ENCODE data around the gene PPM1N. TPM values are rescaled to one million over a fixed set of nuclear protein-coding genes. Genes with fewer than 3 reads are reported as not detected.

The PPM1N gene
- total RNA-seq, 1 experiment from 2014 or later: 5.2 TPM

DNA sequence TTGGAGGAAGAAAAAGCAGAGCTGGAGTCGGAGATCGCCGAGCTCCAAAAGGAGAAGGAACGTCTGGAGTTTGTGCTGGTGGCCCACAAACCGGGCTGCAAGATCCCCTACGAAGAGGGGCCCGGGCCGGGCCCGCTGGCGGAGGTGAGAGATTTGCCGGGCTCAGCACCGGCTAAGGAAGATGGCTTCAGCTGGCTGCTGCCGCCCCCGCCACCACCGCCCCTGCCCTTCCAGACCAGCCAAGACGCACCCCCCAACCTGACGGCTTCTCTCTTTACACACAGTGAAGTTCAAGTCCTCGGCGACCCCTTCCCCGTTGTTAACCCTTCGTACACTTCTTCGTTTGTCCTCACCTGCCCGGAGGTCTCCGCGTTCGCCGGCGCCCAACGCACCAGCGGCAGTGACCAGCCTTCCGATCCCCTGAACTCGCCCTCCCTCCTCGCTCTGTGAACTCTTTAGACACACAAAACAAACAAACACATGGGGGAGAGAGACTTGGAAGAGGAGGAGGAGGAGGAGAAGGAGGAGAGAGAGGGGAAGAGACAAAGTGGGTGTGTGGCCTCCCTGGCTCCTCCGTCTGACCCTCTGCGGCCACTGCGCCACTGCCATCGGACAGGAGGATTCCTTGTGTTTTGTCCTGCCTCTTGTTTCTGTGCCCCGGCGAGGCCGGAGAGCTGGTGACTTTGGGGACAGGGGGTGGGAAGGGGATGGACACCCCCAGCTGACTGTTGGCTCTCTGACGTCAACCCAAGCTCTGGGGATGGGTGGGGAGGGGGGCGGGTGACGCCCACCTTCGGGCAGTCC, 25.5 kb upstream of the PPM1N start:
- no TSS peak for BruUV-seq (replicated peaks)
- CTCF ChIA-PET: interaction anchor here (0.6 kb wide), 1 partner anchor 32 kb away, joined by 4 read pairs; no protein-coding TSS in a partner anchor

DNA sequence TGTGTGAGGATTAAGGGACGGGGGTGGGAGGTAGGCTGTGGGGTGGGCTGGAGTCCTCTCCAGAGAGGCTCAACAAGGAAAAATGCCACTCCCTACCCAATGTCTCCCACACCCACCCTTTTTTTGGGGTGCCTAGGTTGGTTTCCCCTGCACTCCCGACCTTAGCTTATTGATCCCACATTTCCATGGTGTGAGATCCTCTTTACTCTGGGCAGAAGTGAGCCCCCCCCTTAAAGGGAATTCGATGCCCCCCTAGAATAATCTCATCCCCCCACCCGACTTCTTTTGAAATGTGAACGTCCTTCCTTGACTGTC, 24.9 kb upstream of the PPM1N start:
- no peaks in the 10 kb centered on the region; the same call in 1 of the 2 replicates for H4K20me1 ChIP-seq (ENCODE audit: insufficient read depth)
- H3K4me1 ChIP-seq (ENCODE audit: control insufficient read depth in 1 of 2, insufficient read depth in 2 of 2, low read length in 2 of 2): peaks cover 9 to 22% of the 10 kb centered on the region in 2 experiments
- no peak overlapping the region for H2AFZ ChIP-seq (ENCODE audit: low read depth, low read length, poor library complexity, severe bottlenecking)
- POLR2A ChIA-PET: no interaction called here
- H3K36me3 ChIP-seq (ENCODE audit: control insufficient read depth in 1 of 2, insufficient read depth in 2 of 2, low read length in 2 of 2): no peaks in the 10 kb centered on the region; a peak in 1 of 4 replicates
- intact Hi-C loops (cut with micrococcal nuclease): no loop called here
- H3K9ac ChIP-seq (ENCODE audit: low read length): no peak overlapping the region
- no peak overlapping the region for H3K4me3 ChIP-seq (replicated peaks in 1 of 2; ENCODE audit: low read depth in 1 of 2, low read length in 2 of 2)
- BruUV-seq (replicated peaks): no TSS peak
- H3K9me2 ChIP-seq (ENCODE audit: insufficient read depth): no peaks in the 10 kb centered on the region
- no peaks in the 10 kb centered on the region for H3K27me3 ChIP-seq (ENCODE audit: insufficient read depth, low read length)
- H3K27ac ChIP-seq (ENCODE audit: low read depth, low read length): no peak overlapping the region
- peaks cover 19% of the 10 kb centered on the region; the same call in 1 of the 2 replicates for H3K79me2 ChIP-seq (ENCODE audit: insufficient read depth, low read length)
- no peaks in the 10 kb centered on the region for H3K9me3 ChIP-seq (ENCODE audit: control insufficient read depth in 1 of 2, insufficient read depth in 1 of 2, low read depth in 1 of 2, low read length in 2 of 2)
- DNase-seq (ENCODE audit: low read depth, low spot score): no peak
- ATAC-seq: no peak
- no peak overlapping the region for H3K4me2 ChIP-seq (ENCODE audit: low read length)
- RAD21 ChIA-PET (ENCODE audit: low non-redundant PET in 1 of 2, low total read pairs in 2 of 2, uncharacterized antibody in 2 of 2, unreplicated experiment in 2 of 2): no interaction called here
- CTCF ChIA-PET: interaction anchor here (0.6 kb wide), 1 partner anchor 33 kb away, joined by 4 read pairs; no protein-coding TSS in a partner anchor
- TF ChIP-seq, protein P1, sequence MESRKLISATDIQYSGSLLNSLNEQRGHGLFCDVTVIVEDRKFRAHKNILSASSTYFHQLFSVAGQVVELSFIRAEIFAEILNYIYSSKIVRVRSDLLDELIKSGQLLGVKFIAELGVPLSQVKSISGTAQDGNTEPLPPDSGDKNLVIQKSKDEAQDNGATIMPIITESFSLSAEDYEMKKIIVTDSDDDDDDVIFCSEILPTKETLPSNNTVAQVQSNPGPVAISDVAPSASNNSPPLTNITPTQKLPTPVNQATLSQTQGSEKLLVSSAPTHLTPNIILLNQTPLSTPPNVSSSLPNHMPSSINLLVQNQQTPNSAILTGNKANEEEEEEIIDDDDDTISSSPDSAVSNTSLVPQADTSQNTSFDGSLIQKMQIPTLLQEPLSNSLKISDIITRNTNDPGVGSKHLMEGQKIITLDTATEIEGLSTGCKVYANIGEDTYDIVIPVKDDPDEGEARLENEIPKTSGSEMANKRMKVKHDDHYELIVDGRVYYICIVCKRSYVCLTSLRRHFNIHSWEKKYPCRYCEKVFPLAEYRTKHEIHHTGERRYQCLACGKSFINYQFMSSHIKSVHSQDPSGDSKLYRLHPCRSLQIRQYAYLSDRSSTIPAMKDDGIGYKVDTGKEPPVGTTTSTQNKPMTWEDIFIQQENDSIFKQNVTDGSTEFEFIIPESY (IDR thresholded peaks at IDR 0.05; ENCODE audit: extremely low read depth, insufficient replicate concordance, low read length): no peak
- TF ChIP-seq, protein P2, sequence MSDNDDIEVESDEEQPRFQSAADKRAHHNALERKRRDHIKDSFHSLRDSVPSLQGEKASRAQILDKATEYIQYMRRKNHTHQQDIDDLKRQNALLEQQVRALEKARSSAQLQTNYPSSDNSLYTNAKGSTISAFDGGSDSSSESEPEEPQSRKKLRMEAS (IDR thresholded peaks at IDR 0.05): no peak
- TF ChIP-seq POLR2AphosphoS5 (IDR thresholded peaks at IDR 0.05; ENCODE audit: low read depth, low read length) (no peak), ZFX (IDR thresholded peaks at IDR 0.05) (no peak), ZNF274 (IDR thresholded peaks at IDR 0.05; ENCODE audit: low read depth, low read length) (no peak), SIN3A (IDR thresholded peaks at IDR 0.05; ENCODE audit: low read depth) (no peak), YY1 (IDR thresholded peaks at IDR 0.05; ENCODE audit: extremely low read depth, insufficient replicate concordance, low read depth, low read length) (no peak), EZH2phosphoT487 (IDR thresholded peaks at IDR 0.05; ENCODE audit: borderline replicate concordance) (no peak), EGR1 (IDR thresholded peaks at IDR 0.05; ENCODE audit: low read depth) (no peak)
- TF ChIP-seq, protein P3, sequence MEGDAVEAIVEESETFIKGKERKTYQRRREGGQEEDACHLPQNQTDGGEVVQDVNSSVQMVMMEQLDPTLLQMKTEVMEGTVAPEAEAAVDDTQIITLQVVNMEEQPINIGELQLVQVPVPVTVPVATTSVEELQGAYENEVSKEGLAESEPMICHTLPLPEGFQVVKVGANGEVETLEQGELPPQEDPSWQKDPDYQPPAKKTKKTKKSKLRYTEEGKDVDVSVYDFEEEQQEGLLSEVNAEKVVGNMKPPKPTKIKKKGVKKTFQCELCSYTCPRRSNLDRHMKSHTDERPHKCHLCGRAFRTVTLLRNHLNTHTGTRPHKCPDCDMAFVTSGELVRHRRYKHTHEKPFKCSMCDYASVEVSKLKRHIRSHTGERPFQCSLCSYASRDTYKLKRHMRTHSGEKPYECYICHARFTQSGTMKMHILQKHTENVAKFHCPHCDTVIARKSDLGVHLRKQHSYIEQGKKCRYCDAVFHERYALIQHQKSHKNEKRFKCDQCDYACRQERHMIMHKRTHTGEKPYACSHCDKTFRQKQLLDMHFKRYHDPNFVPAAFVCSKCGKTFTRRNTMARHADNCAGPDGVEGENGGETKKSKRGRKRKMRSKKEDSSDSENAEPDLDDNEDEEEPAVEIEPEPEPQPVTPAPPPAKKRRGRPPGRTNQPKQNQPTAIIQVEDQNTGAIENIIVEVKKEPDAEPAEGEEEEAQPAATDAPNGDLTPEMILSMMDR (IDR thresholded peaks at IDR 0.05 in 2 of 3, conservative IDR thresholded peaks at IDR 0.05 in 1 of 3; ENCODE audit: borderline replicate concordance in 1 of 3, insufficient read depth in 1 of 3, low read depth in 2 of 3, low read length in 2 of 3): no peak
- TF ChIP-seq, protein P4, sequence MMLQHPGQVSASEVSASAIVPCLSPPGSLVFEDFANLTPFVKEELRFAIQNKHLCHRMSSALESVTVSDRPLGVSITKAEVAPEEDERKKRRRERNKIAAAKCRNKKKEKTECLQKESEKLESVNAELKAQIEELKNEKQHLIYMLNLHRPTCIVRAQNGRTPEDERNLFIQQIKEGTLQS (IDR thresholded peaks at IDR 0.05): no peak

More for the DNA sequence above, 25.5 kb upstream of the PPM1N start:
- no peak overlapping the region for H3K4me3 ChIP-seq (replicated peaks in 1 of 2; ENCODE audit: low read depth in 1 of 2, low read length in 2 of 2)
- H3K27me3 ChIP-seq (ENCODE audit: insufficient read depth, low read length): no peaks in the 10 kb centered on the region
- no peaks in the 10 kb centered on the region; the same call in 1 of the 2 replicates for H4K20me1 ChIP-seq (ENCODE audit: insufficient read depth)
- ATAC-seq (no peak), DNase-seq (ENCODE audit: low read depth, low spot score) (no peak)
- no peak overlapping the region for H3K4me2 ChIP-seq (ENCODE audit: low read length)
- H3K9me3 ChIP-seq (ENCODE audit: control insufficient read depth in 1 of 2, insufficient read depth in 1 of 2, low read depth in 1 of 2, low read length in 2 of 2): no peaks in the 10 kb centered on the region
- no peak overlapping the region for H2AFZ ChIP-seq (ENCODE audit: low read depth, low read length, poor library complexity, severe bottlenecking)
- peaks cover 23% of the 10 kb centered on the region; the same call in 1 of the 2 replicates for H3K79me2 ChIP-seq (ENCODE audit: insufficient read depth, low read length)
- H3K27ac ChIP-seq (ENCODE audit: low read depth, low read length): no peak overlapping the region
- H3K9me2 ChIP-seq (ENCODE audit: insufficient read depth): no peaks in the 10 kb centered on the region
- TF ChIP-seq EZH2 (IDR thresholded peaks at IDR 0.05) (no peak), RAD21 (IDR thresholded peaks at IDR 0.05; ENCODE audit: low read depth) (no peak), SP1 (IDR thresholded peaks at IDR 0.05; ENCODE audit: low read depth) (no peak), FOSL1 (IDR thresholded peaks at IDR 0.05; ENCODE audit: low read depth) (no peak), YY1 (IDR thresholded peaks at IDR 0.05; ENCODE audit: extremely low read depth, insufficient replicate concordance, low read depth, low read length) (no peak), CBX3 (IDR thresholded peaks at IDR 0.05; ENCODE audit: low read depth) (no peak), ZFX (IDR thresholded peaks at IDR 0.05) (no peak), SIN3A (IDR thresholded peaks at IDR 0.05; ENCODE audit: low read depth) (no peak), ELF1 (IDR thresholded peaks at IDR 0.05; ENCODE audit: borderline replicate concordance, low read depth) (no peak), EGR1 (IDR thresholded peaks at IDR 0.05; ENCODE audit: low read depth) (no peak)
- POLR2A ChIA-PET: no interaction called here
- peaks cover 6 to 22% of the 10 kb centered on the region in 2 experiments for H3K4me1 ChIP-seq (ENCODE audit: control insufficient read depth in 1 of 2, insufficient read depth in 2 of 2, low read length in 2 of 2)
- intact Hi-C loops (cut with micrococcal nuclease): no loop called here
- no peak overlapping the region for H3K9ac ChIP-seq (ENCODE audit: low read length)
- no peaks in the 10 kb centered on the region; a peak in 1 of 4 replicates for H3K36me3 ChIP-seq (ENCODE audit: control insufficient read depth in 1 of 2, insufficient read depth in 2 of 2, low read length in 2 of 2)
- RAD21 ChIA-PET (ENCODE audit: low non-redundant PET in 1 of 2, low total read pairs in 2 of 2, uncharacterized antibody in 2 of 2, unreplicated experiment in 2 of 2): no interaction called here
